Middle frontal gyrus (tissue), 1 donor: Measurements from ENCODE around the gene FOXL2NB.

Experiments
- DNase-seq: peaks from one replicate; pipeline ENCODE4 v3.0.0-alpha.2; 2015; ENCODE audit warnings: low spot score; ENCODE audit errors: extremely low spot score

Gene FOXL2NB

DNA sequence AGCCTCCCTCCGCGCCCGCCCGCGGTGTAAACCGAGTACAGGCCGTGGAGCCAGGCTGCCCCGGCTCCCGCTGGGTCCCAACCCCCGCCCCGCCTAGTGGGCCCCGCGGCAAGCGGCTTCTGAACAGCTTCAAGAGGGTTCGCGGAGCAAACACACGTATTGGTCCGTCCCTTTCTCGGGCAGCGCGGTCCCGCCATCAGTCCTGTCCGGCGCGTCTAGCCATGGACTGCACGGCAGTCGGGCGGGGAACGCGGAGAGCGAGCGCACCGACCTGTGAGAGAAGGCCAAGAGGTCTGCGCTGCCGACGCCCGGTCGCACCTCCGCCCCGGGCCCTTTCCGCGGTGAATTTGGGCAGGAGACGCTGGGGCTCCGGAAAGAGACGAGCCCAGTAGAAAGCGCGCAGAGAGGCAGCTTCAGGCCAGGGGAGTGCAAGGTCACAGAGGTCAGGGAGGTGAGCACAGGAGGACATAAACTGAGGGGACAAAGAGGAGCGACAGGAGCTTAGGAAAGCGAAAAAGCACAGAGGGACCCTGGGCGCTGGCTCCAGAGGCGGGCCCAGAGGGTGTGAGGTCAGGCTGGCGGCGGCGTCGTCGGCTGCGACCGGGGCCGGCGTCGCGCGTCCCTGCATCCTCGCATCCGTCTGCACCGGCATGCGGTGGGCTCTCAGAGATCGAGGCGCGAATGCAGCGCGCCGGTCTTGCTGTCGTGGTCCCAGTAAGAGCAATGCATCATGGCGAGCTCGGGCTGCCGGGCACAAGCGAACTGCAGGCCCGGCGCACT, 1.9 kb upstream of the FOXL2NB start:
- DNase-seq: no peak

DNA sequence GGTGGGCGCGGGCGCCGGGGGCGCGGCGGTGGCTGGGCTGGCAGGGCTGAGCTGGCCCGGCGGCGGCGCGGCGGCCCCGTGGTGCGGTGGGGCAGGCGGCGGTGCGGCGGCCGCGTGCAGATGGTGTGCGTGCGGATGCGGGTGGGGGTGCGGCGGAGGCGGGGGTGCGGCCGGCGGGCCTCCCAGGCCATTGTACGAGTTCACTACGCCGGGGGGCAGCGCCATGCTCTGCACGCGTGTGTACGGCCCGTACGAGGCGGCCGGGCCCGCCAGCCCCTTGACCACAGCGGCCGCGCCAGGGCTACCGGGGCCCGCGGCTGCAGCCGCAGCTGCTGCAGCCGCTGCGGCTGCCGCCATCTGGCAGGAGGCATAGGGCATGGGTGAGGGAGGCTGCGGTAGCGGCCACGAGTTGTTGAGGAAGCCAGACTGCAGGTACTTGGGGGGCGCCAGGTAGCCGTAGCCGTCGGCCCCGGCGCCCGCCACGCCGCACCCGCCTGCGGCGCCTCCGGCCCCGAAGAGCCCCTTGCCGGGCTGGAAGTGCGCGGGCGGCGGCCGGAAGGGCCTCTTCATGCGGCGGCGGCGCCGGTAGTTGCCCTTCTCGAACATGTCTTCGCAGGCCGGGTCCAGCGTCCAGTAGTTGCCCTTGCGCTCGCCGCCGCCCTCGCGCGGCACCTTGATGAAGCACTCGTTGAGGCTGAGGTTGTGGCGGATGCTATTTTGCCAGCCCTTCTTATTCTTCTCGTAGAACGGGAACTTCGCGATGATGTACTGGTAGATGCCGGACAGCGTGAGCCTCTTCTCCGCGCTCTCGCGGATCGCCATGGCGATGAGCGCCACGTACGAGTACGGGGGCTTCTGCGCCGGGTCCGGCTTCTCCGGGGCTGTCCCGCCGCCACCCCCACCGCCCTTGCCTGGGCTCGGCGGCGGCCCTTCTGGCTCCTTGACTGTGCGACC, 1.0 kb upstream of the FOXL2NB start:
- no peak for DNase-seq

DNA sequence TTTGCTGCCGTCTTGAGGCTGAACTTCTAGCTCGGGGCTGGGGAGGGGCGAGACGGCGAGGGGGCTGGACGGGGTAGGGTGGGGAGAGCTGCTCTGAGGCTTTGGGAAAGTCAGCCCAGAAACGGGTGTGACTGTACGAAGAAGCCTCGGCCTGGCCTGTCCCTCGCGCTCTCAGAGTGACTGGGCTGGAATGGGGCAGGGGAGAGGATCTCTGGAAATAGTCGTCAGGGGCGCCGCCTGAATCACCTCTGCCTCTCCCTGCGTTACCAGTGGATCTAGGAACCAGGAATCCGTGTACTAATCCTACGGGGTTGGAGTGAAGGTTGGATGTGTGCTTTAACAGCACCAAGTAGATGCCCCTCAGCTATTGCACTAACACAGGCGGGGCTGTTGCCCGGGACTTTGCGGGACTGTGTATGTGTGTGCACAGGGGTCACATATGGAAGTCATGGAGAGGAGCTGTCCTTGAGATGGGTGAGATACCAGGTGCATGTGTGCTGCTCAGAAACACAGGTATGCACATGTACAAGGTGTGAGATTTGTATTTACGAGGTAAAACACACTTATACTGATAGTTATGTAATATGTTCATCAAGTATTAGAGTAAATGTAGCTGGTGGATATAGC, 591 bp downstream of the FOXL2NB start:
- no peak for DNase-seq

DNA sequence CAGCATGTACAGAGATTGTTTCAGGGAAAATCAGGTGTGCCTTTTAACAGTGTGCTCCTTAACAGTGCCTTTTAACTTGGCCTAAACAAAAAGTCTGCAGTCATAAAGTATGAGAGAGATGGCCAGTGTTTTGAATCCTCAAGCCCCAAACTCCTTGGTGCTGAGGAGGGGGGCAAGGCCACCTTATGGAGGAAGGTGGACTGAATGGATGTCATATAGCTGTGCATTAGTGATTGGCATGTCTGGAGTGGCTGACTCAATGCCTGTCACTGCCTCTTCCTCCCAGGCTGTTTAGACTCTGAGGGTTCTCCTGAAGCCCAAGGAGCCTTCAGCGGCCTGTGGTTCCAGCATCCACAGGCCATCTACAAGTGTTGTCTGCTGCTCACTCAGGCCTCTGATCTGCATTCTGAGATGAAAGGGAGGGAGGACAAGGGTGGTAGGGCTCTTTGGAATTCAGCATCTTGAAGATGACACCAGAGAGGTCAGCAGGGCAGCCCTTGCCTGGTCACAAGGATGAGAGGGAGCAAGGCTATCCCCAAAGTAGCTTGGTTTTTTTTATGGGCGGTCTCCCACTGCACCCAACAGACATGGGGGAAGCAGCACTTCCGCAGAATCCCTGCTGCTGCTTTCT, 1.5 kb downstream of the FOXL2NB start:
- no peak for DNase-seq

DNA sequence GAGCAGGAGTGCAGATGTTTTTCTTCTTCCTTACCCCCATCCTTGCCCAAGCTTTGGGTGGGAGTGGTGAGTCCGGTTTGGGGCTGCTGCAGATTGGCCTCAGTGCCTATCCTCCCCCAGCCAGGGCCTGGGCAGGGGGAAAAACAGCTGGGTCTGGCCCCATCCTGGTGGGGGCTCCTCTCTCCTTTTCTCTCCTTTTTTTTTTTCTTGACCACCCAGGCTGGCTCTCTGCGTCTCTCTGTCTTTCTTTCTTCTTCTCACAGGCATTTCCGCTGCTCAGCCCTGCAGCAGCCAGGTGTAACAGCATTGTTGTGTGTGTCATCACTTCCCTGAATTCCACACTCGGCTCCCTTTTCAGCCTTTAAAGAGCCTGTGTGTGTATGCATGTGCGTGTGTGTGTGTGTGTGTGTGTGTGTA, 2.0 kb downstream of the FOXL2NB start:
- no peak for DNase-seq

DNA sequence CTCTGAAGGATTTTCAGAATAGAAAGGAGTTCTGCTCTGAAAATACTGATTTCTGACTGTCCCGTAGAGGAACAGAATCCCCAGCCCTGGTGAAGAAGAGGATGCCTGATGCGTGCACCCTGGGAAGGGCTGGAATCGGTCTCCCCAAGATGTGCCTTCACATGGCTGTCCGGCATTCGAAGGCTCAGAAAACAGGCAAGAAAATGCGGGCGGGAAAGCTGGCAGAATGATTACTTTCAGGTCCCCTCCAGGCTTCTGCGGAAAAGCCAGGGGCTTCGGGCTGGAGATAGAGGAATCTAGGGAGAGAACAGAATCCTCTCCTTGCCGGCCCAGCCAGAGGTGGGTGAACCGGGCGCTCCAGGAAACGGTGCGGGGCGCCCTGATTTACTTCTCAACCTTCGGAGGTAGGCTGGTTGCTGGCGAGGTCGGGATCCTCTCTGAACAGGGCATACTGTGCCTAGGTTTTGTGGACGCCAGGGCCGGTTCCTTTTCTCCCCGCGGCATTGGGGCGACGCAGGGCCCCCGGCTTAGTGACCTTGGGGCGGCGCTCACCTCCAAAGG, 2.5 kb downstream of the FOXL2NB start:
- no peak for DNase-seq

- no peak for DNase-seq
These were observed 3.1 kb downstream of the FOXL2NB start for GRCh38 chr3:138950006-138950644.

- DNase-seq: no peak
These were observed 3.7 kb downstream of the FOXL2NB start for GRCh38 chr3:138950701-138951100.

DNA sequence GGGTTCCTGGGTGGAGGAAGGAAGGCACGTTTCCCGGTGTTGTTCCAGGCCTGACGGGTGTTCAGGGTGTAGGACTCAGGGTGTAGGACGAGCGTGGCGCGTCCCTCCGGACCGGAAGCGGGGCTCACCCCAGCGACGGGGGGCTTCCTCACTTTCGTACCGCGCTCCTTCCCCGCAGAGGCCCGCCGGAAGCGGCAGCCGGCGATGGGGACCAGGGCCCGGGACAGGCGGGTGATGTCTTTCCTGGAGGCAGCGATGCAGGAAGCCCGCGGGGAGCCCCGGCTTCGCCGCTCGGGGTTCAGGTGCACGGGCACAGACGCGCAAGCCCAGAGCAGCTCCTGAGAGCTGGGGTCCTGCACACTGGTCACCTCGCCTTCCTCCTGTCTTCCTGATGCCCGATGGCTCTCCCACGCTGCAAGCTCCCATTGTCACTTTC, 13.4 kb downstream of the FOXL2NB start:
- DNase-seq: no peak

GRCh38 chr3:138962854-138963560, 16.0 kb downstream of the FOXL2NB start:
- DNase-seq: no peak

DNA sequence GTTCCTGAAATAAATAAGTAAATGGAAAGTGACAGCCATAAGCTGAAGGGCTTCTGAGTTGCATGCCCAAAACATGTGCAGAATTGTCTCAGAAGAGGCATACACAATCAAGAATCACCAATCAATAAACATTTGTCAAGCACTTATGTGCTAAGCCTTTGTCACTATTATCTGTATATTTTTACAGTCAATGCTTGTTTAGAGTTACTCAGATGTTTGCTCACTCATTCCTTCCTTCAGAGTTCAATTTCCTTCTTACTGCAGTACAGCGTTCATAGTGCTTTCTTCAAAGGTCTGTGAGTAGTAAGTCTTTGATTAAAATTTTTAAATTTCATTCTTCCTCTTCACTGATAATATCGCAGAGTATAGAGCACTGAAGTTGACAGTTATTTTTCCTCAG, 17.2 kb downstream of the FOXL2NB start:
- DNase-seq: no peak

DNA sequence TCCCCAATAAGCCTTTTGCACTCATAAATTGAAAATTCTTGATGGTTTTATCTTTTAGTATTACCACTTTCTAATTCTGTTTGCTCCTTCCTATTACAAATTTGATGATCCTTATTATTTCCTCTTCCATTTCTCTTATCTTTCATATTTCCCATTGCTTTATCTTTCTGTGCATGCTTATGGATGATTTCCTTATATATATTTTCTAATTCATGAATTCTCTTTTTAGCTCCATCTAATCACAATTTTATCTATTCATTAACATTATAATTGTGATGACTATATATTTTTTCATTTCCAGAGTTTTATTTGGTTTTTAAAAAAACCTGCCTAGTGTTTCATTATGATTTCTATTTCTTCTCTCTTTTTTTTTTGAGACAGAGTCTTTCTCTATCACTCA, 17.9 kb downstream of the FOXL2NB start:
- no peak for DNase-seq

DNA sequence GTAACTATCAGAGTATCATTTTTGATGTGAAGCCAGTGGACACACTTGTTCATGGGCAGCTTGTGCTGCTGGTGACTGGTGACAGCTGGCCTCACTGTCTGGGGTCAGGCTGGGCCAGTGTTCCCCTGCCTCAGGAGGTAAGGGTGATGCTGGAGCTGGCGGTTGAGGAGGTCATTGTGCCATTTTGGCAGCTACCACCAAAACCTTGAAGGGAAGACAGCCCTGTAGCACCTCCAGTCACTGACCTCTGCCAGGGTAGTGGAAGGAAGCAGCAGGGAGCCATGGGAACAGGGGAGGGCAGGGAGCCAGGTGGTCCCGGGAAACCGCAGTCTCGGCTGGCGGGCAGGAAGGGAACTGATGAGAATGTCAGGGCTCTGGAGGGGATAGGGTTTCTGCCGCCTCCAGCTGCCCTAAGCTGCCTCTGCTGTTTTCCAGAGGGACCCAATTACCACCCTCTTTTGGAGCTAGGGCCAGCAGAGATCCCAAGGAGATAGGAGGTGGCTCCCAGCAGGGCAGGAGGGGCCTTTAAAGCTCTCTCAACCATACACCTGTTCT, 24.8 kb downstream of the FOXL2NB start:
- no peak for DNase-seq

DNA sequence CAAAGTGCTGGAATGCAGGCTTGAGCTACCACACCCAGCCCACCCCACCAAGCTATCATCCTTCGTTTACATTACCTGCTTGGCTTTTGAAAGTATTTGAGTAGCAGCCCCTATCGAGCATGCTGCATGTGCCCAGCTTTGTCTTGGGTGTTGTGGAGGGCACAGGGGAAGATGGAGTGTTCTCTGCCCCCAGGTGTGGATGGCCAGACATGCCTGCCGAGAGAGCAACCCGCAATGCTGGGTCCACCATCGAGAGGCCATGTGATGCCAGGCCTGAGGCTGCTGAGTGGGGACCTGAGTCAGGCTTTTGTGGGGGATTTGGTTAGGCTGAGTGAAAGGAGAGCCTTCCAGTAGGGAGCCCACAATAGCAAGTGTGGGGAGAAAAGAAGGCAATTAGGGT, 25.9 kb downstream of the FOXL2NB start:
- DNase-seq: no peak

DNA sequence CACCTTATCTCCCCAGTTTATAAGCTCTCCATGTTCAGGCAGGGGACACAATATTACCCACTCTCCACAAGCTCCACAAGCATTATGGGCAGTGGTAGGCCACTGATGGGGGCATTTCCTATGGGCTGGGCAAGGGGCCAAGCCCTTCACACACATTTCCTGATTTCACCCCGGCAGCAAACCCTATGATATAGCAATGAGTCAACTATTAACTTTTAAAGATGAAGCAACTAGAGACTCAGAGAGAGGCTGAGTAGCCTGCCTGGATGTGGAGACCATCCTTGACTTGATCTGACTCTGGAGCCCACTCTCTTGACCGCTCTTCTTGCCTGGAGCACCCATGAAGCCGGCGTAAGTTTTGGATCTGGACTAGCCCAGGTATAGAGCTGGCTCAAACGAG, 27.4 kb downstream of the FOXL2NB start:
- no peak for DNase-seq

DNA sequence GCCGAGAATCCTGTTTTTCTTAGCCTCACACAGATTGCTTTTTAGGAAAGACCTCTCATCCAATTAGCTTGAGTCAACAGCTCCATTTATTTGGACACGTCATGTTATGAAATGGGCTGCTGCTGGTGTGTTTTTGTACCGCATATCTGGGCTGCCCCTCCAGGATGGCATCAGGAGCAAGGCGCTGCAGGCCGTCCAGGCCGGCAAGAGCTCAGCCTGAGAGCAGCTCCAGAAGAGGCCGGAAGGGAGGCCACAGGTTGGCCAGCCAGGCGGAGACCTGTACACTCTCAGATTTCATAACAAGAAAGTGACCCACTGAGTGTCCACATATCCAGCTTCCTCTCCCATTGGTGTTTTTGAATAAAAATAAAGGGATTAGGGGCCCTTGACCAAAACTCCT, 28.3 kb downstream of the FOXL2NB start:
- no peak for DNase-seq

DNA sequence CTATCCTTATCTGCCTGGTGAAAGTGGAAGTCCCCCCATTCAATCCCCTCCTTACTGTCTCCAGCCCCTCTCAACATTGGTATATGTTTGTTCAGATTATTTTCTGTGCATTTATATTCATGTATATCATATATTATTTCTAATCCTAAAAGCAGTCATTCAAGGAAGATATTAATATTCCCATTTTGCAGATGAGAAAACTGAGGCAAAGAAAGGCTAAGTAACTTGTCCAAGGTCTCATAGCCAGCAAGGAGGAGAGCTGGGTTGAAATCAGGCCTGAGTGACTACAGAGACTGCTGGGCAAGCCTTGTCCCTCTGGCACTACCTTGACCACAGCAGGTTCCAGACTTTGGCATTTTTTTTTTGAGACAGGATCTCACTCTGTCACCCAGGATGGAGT, 29.0 kb downstream of the FOXL2NB start:
- no peak for DNase-seq

- no peak for DNase-seq
These were observed 37.8 kb downstream of the FOXL2NB start for GRCh38 chr3:138984816-138985215.

GRCh38 chr3:138985932-138986331, 38.9 kb downstream of the FOXL2NB start:
- DNase-seq: no peak

- no peak for DNase-seq
These were observed 40.2 kb downstream of the FOXL2NB start for GRCh38 chr3:138987181-138987580.
